Effector CD4-positive, alpha-beta T cell (primary cell): ENCODE results near the gene PTPRM.

Source experiments
- DNase-seq: peaks from one replicate; pipeline ENCODE4 v3.0.0-alpha.2; 2020

The PTPRM gene

GRCh38 chr18:7630731-7631442 is 63.8 kb downstream of the PTPRM start:
- no peak for DNase-seq

- DNase-seq: no peak
These were observed 65.3 kb downstream of the PTPRM start for GRCh38 chr18:7632152-7633098.

GRCh38 chr18:7633171-7633570 is 66.1 kb downstream of the PTPRM start:
- no peak for DNase-seq

- DNase-seq: no peak
These were observed 68.8 kb downstream of the PTPRM start for GRCh38 chr18:7635948-7636347.

GRCh38 chr18:7637269-7637668 is 70.2 kb downstream of the PTPRM start:
- no peak for DNase-seq

- no peak for DNase-seq
These were observed 71.2 kb downstream of the PTPRM start for GRCh38 chr18:7638321-7638720.

- DNase-seq: no peak
These were observed 74.7 kb downstream of the PTPRM start for GRCh38 chr18:7641813-7642212.

GRCh38 chr18:7642331-7642890 is 75.3 kb downstream of the PTPRM start:
- no peak for DNase-seq

GRCh38 chr18:7645756-7646155 is 78.6 kb downstream of the PTPRM start:
- no peak for DNase-seq

GRCh38 chr18:7646174-7646886 is 79.2 kb downstream of the PTPRM start:
- DNase-seq: no peak

- DNase-seq: no peak
These were observed 80.4 kb downstream of the PTPRM start for GRCh38 chr18:7647500-7647899.

GRCh38 chr18:7657050-7657449 is 89.9 kb downstream of the PTPRM start:
- no peak for DNase-seq

- DNase-seq: no peak
These were observed 90.8 kb downstream of the PTPRM start for GRCh38 chr18:7657937-7658336.

GRCh38 chr18:7658701-7659100 is 91.6 kb downstream of the PTPRM start:
- DNase-seq: no peak

- no peak for DNase-seq
These were observed 94.1 kb downstream of the PTPRM start for GRCh38 chr18:7661207-7661606.

- DNase-seq: no peak
These were observed 95.8 kb downstream of the PTPRM start for GRCh38 chr18:7662866-7663265.

GRCh38 chr18:7663366-7664312 is 96.5 kb downstream of the PTPRM start:
- no peak for DNase-seq

- no peak for DNase-seq
These were observed 99.2 kb downstream of the PTPRM start for GRCh38 chr18:7666195-7666776.

GRCh38 chr18:7668392-7668791 is 101.3 kb downstream of the PTPRM start:
- no peak for DNase-seq

GRCh38 chr18:7669361-7669760 is 102.2 kb downstream of the PTPRM start:
- DNase-seq: no peak

- no peak for DNase-seq
These were observed 104.0 kb downstream of the PTPRM start for GRCh38 chr18:7671105-7671504.
